GM18502 (cell line): ENCODE results near the gene CALY.
A peak's percentile ranks its signal among the peaks of the same experiment; 100 is the strongest.
"Not testable (repeated sequence)": the region's sequence is repeated elsewhere in the genome, so short reads cannot be mapped to it uniquely, and the experiment has no call there.

Source experiments
- ATAC-seq: cut with Tn5 transposase; IDR thresholded peaks from one replicate; pipeline ENCODE4 v1.9.1; 2021; ENCODE audit warnings: mild to moderate bottlenecking; ENCODE audit not compliant: unreplicated experiment, poor library complexity

CALY gene

DNA sequence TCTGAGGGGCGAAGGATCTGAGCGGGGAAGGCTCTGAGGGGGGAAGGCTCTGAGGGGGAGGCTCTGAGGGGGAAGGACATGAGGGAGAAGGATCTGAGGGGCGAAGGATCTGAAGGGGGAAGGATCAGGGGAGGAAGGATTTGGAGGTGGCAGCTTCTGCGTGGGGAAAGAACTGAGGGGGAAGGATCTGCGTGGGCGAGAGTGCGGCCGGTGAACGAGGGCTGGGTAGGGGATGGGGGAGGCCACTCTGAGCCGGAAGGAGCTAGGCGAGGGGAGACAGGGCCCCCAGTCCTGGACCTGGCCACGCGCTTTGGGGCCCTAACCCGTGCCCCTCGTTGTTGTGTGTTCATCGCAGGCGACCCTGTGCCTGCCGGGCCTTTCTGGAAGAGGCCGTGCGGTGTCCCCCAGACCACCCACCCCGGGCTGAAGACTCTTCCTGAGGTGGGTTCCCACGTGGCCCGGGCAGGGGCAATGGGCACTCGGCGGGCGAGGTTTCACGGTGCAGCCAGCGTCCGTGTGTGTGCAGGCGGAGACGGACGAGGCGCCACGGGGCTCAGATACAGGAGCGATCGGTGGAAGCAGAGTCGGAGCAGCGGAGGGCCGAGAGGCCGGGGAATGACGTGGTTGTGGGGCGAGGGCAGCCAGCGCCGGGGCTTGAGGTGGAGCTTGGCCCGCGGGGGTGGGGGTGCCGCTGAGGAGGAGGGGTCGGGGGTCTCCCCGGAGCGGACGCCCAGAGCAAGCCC, 2.0 kb downstream of the CALY start:
- ATAC-seq = no peak

GRCh38 chr10:133332936-133333699, 3.6 kb downstream of the CALY start:
- ATAC-seq = no peak

GRCh38 chr10:133329491-133330202, 7.0 kb downstream of the CALY start:
- peak; percentile 88 for ATAC-seq

DNA sequence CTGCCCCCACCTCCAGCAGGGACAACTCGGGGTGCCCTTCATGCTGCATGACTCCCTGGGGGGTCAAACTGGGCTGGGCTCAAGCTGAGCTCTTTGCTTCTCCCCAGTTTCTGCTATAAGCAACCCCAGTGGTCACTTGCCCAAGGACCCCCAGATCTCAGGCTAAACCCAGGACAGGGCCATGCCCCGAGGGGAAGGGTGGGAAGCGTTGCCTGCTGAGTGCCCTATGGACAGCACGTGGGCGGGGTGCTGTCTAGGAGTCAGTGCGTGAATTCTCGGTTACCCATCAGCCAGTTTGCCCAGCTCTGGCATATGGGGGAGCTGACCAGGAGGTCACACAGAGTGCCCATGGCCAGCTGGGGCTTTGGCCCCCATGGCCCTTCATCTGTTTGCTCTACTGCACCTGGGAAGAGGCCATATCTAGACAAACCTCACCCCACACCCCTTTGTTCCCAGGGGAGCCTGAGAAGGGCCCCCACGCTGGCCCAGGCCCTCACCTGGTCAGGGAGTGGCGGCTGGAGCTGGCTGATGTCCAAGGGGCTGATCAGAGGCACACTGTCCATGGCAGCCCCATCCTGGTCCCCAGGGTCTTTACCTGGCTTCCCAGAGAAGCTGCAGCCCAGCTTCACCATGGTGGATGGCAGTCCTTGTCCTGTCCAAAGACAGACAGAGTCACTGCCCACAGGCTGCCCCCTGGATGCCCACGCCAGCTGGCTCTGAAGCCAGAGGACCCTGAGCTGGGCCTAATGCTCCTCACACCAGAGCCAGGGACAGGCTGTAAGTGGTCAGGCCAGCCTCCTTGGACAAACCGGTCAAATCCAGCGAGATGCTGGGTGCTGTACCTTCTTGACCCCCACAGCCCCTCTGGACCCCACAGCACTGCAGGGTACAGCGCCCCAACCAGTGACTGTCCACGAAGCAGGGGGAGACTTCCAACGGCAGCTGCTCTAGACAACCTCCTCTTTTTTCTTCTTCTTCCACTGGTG, 8.0 kb downstream of the CALY start:
- no peak for ATAC-seq

GRCh38 chr10:133327651-133328357, 8.9 kb downstream of the CALY start:
- no peak for ATAC-seq

GRCh38 chr10:133326745-133327650, 9.7 kb downstream of the CALY start:
- ATAC-seq = no peak

DNA sequence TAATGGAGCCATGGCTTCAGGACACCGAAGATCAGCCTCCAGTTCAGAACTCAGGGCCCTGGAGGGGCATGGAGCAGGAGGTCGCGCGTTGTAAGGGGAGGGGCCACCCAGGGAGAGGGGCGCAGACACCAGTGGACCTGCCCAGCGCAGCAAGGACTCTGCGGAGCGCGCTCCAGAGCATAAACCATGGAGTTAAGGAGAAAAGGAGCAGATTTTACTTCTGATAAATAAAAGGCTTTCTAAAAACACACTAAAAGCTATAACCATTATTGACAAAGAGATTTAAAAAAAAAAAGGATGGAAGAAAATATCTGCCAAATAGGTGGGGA, 10.5 kb downstream of the CALY start:
- ATAC-seq = no peak

GRCh38 chr10:133325440-133326222, 11.1 kb downstream of the CALY start:
- no peak for ATAC-seq

DNA sequence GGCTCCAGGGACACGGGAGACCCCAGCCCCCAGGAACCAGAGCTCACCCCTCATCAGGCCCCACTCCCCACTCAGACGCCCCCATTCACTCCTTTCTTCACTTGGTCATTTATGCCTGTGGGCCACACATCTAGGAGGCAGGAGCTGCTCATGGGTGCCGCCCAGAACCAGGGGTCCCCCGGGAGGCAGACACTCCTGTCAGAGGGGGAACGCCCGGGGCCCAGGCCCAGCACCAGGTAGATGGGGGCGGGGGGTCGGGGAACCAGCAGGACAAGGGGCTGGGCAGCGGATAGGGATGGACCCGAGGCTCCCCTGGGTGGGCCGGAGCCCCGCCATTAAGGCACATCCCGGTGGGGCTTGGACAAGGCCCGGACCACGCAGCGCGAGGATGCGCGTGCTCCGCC, 11.8 kb downstream of the CALY start:
- ATAC-seq = no peak

DNA sequence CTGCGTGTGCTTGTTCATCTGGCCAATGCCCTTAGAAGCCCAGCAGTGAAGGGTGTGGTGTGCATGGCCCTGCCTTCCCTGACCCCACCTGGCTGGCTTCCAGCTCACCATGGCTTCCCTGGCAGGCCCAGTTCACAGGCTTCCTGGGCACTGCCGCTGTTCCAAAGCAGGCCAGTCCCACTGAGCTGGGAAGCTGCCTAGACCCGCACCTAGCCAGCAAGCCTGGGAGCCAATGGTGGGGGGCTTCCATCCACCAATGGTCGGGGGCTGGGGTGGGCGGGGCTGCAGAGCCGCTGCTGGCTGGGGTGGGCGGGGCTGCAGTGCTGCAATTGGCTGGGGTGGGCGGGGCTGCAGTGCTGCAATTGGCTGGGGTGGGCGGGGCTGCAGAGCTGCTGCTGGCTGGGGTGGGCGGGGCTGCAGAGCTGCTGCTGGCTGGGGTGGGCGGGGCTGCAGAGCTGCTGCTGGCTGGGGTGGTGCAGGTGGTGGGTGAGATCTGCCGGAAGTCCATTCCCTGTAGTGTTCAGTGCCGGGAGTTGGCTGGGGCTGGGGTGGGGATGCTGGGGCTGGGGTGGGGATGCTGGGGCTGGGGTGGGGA, 12.4 kb downstream of the CALY start:
- no peak for ATAC-seq

DNA sequence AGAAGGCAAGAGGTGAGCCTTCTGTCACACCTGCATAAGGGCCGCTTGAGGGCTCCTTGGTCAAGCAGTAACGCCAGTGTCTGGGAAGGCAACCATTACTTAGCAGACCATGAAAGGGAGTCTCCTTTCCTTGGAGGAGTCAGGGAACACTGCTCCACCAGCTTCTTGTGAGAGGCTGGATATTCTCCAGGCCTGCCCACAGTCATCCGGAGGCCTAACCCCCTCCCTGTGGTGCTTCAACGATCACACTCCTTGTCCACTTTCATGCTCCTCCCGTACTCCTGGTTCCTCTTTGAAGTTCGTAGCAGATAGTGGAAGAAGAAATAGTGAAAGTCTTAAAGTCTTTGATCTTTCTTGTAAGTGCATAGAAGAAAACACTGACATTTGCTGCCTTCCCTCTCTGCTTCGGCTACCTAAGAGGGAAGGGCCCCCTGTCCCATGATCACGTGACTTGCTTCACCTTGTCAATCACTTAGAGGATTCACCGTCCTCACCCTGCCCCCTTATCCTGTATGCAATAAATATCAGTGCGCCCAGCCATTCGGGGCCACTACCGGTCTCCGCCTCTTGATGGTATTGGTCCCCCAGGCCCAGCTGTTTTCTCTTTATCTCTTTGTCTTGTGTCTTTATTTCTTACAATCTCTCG, 14.5 kb downstream of the CALY start:
- not testable (repeated sequence) for ATAC-seq

GRCh38 chr10:133320852-133321422, 15.8 kb downstream of the CALY start:
- not testable (repeated sequence) for ATAC-seq

GRCh38 chr10:133318494-133319127, 18.1 kb downstream of the CALY start:
- ATAC-seq = peak; percentile 67

DNA sequence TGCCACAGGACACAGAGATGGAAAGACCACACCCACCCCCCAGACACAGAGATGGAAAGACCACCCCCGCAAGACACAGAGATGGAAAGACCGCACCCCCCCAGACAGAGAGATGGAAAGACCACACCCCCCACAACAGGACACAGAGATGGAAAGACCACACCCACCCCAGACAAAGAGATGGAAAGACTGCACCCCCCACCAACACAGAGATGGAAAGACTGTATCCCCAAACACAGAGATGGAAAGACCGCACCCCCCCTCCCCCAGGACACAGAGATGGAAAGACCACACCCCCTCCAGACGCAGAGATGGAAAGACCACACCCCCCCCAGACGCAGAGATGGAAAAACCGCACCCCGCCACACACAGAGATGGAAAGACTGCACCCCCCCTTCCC, 20.0 kb downstream of the CALY start:
- ATAC-seq = no peak

- no peak for ATAC-seq
Observed at GRCh38 chr10:133316266-133316665, 20.4 kb downstream of the CALY start.

DNA sequence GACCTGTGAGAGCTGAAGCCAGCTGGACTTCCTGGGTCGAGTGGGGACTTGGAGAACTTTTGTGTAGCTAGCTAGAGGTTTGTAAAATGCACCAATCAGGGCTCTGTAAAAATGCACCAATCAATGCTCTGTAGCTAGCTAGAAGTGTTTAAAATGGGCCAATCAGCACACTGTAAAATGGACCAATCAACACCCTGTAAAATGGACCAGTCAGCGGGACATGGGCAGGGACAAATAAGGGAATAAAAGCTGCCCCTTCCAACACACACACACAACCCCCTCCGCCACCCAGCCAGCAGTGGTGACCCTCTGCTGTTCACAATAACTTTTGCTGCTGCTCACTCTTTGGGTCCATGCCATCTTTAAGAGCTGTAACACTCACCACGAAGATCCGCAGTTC, 20.8 kb downstream of the CALY start:
- no peak for ATAC-seq
